Glomerular visceral epithelial cell (primary cell): ENCODE results near the gene CYLD.

Experiments used
- DNase-seq: peaks from one replicate; pipeline ENCODE4 v3.0.0-alpha.2; 2016; ENCODE audit errors: extremely low spot score

CYLD gene

DNA sequence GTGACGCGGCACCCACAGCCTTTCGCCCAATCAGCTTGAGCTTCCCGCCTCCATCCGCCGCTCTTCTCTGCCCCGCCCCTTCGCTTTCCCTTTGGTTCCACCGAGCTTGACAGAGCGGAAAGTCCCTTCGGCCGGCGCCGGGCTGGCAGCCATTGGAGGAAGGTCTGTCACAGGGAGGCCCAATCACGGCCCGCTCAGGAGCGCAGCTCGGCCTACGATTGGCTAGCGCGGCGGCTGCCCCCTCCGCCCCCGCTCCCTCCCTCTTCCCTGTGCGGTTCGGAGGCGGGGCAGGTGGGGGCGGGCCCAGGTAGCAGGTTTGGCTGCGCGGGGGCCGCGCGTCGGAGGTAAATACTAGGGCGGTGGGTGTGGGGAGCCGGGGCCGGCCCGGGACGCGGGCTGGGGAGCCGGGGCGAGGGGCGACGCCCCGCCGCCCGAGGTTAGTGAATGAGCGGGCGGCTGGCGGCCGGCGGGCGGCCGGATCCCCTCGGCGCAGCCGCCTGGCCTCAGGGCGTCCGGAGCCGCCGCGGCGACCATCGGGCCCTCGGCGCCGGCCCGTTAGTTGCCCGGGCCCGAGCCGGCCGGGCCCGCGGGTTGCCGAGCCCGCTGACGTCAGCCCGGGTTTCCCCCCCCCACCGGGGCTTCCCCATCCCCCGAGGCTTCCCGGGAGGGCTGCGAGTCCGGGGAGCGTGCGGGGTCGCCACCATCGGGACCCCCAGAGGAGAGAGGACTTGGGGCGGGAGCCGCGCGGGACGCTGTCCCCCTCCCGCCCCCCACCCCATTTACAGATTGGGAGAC is at the start of gene CYLD:
Gene CYLD, plus strand, starts transcription at position 306 of the 795 bp plus-strand sequence. CDS start 7,613 bp downstream, outside the sequence.
- peak; percentile 99 for DNase-seq

GRCh38 chr16:50692644-50692998 is 49.3 kb upstream of the CYLD start:
- no peak for DNase-seq

DNA sequence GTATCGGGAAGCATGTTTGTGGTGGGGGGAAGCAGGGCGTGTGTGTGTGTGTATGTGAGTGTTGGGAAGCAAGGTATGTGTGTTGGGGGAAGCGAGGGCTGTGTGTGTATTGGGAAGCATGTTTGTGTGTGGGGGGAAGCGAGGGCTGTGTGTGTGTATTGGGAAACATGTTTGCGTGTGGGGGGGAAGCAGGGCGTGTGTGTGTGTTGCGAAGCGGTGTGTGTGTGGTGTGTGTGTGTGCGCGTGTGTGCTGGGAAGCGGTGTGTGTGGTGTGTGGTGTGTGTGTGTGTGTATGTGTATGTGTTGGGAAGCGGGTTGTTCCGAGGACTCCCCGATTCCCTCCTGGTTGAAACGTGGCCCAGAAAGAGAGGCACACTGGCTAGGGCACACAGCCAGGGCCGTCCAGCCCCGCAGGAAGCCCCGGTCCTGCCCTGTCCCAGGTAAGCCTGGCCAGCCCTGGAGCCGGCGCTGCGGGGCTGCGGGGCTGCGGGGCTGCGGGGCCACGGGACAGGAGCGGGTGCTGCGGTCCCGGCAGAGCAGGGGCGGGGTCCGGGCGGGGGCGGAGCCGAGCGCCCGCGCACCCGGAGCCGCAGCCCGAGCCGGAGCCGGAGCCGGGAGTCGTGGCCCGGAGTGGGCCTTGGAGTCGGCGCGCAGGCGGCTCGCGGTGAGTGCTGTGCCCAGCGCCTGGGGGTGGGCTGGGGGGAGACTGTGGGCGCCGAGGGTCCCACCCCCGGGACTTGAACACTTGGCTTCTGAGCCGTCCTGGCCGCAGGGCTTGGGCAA is 48.7 kb upstream of the CYLD start, which contains the start of gene NOD2:
Gene NOD2, plus strand, starts transcription at position 608 of the 783 bp plus-strand sequence. CDS start 5,890 bp downstream, outside the sequence.
- no peak for DNase-seq

DNA sequence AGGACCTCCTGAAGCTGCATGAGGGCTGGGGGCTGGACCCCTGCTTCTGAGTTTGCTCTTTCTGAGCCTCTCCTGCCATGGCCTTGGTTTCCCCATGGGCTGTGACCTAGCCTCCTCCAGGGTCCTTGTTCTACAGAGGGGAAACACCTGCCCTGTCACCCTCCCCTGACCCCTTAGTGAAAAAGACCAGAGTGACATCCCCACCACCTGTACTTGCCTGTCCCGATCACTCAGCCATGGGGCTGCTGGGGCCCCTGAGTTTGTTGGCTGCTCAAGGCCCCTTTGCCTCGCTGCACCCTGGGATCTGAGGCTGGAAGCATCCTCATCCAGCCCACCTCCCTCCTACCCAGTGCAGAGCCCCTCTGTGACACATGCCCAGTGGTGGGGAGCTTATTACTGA is 47.7 kb upstream of the CYLD start:
- DNase-seq, result no peak

GRCh38 chr16:50695017-50696000 is 46.6 kb upstream of the CYLD start:
- DNase-seq, result no peak

GRCh38 chr16:50696126-50696525 is 45.8 kb upstream of the CYLD start:
- DNase-seq, result no peak

DNA sequence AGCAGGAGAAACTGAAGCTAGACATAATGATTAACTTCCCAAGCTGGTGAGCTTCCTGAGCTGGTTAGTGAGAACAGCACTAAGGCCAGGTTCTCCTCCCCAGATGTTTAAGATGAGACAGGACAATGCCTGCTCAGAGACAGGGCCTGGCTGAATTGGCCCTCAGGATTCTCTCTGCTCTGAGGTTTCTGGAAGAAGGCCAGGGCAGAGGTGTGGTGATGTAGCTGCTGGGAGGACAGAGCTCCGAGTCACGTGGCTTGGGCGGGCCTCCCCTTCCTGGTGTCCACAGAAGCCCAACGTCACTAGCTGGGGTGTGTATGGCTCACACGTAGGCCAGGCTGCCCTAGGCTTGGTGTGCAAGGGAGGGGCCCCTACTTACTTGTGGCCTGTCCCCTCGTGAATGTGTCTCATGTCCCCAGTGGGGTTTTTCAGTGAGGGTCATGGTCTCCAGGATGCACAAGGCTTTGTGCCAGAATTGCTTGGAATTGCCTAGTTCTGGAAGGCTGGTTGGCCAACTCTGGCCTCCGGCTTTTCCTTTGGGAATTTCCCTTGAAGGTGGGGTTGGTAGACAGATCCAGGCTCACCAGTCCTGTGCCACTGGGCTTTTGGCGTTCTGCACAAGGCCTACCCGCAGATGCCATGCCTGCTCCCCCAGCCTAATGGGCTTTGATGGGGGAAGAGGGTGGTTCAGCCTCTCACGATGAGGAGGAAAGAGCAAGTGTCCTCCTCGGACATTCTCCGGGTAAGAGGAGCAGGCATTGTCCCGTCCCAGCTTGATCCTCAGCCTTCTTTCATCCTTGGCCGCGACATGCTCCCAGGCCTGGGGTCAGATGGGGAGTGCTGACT is 45.1 kb upstream of the CYLD start:
- peak; percentile 75 for DNase-seq

- no peak for DNase-seq
Observed at GRCh38 chr16:50697421-50697715, 44.5 kb upstream of the CYLD start.

DNA sequence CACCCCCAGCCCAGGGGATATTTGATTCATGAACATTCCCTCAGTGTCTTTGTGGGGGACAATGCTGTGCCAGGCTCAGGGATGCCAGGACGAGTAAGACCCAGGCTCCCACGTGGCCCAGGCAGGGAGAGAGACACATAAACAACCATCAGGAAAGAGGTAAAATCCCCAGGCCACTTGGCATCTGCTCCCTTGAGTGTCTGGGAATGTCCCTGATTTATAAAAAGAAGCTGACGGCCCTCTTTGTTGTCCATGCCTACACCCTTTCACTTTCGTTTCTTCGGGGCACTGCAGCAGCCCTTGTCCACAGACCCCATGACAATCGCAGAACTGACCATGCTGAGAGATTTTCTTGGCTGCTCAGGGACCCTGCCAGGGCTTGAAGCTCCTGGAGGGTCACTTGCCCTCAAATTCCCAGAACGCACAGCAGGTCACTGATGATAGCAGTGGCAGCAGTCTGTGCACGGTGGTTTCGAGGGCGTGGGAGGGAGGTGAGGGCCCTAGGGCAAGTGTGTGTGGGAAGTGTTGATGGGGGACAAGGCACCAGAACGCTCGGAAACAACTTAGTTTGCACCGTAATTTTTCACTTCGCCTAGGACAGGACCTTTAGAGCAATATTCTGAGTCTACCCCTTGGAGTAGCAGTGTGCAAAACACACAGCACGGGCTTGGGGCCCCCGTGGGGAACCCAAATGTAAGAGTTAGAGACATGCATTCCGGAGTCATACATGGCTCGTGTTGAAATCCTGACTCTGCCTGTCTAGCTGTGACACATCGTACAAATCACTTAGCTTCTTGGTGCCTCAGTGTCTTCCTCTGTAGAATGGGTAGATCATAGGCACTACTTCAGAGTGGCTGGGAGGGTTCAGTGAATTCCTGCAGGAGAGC is 43.8 kb upstream of the CYLD start:
- peak; percentile 28 for DNase-seq

- peak; percentile 8 for DNase-seq
Observed at GRCh38 chr16:50699326-50700159, 42.3 kb upstream of the CYLD start.

GRCh38 chr16:50702725-50703124 is 39.2 kb upstream of the CYLD start:
- DNase-seq, result peak; percentile 33

- no peak for DNase-seq
Observed at GRCh38 chr16:50704245-50704644, 37.6 kb upstream of the CYLD start.

DNA sequence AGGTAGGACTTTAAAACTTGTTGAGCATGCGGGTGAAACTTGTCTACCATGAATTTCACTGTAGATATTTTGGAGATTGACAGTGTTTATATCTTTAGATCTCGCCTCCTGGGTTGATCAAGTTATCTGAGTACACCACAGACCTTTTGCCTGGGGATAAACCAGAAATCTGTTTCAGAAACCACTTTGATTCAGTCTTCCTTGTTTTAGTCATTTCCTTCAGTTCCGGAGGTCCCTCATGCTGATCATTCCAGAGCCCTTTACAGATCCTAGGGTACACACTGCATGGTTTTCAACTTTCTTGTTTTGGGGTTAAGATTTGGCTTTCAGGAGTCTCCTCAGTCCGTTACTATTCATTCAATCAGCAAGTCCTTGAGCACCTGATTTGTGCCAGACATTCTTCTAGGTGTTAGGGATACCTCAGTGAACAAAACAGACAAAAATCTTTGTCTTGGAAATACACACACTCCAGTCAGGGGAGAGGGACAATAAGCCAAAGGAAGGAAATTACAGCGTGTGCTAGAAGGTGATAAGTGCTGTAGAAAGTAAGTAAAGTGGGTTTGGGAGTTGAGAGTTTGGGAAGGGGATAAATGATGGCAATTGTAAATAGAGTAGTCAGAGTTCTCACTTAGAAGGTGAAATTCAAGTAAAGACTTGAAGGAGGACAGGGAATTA is 36.3 kb upstream of the CYLD start:
- no peak for DNase-seq

DNA sequence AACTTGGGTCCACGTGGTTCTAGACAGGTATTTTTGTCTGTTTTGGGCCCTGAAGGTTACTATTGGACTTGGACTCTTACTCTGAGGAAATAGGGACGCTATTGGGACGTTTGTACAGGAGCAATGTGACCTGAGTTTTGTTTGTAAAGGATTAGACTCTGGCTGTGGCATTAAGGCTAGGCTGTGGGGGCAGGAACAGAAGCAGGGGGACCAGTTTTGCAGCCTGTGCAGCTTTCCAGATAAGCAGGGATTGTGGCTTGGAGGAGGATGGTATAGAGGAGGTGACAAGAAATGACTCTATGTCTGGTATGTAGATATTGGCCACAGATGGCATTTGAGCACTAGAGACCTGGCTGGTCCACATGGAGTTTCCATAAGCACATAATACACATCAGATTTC is 35.6 kb upstream of the CYLD start:
- no peak for DNase-seq

DNA sequence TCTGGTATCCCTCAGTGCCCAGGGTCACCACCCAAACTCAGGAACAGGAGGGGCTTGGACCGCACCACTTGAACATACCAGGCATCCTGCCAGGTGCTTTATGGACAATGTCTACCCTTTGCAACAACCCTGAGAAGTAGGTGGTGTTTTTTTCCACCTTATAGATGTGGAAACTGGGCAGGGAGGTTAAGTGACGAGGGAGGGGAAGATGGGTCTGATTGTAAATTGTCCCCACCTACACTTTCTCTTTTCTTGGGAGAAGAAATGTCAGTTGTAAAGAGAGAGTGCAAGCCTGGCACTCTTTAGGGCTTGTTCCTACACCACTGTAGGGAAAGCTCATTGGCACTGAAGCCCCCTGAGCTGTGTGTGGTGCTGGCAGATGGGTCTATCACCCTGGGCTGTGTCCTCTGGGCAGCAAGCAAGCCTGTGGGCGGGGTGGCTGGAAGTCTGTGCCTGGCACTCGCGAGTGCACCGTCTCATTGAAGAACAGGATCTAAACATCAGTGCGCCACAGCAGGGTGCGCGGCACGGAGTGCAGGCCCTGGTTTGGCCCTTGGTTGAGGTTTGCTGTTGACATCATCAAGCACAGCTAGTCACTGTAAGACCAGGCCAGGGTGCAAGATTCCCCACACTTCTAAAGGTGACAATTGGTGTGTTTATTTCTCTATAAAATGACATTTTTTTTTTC is 33.4 kb upstream of the CYLD start:
- DNase-seq, result no peak

DNA sequence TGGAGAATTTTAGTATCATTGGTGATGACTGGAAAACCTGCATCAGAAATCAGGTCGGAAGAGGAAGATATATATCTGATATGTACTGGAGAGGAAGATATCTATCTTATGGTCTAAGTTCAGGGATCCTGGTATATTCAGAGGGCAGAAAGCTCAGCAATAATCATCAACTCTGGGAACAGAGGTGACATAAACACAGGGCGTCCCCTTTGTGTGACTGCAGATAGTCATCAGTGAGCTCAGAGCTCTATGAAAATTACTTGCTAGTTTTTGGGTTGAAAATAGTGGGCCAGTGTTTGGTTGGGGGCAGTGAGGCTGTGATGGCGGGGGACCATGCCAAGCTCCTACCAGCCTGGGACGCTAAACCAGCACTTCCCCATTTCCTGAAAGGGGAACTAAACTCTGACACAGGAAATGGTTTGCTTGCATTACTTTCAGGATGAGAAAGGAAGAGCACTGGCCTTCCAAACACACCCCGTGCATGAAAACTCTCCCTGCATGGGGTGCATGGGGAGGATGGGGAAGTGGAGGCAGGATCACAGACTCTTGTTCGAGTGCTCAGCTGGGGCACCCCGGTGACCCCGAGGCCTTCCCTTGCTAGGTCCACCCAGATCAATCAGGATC is 32.7 kb upstream of the CYLD start:
- no peak for DNase-seq

- DNase-seq, result no peak
Observed at GRCh38 chr16:50709980-50710379, 31.9 kb upstream of the CYLD start.

GRCh38 chr16:50711040-50711439 is 30.8 kb upstream of the CYLD start:
- DNase-seq, result no peak
